Sigmoid colon (tissue), 4 donors: ENCODE measurements around the gene TM9SF4.

Experiments
- CTCF ChIP-seq, 4 experiments: fragments of 450-650 bp in 3 of 4; fragments of 200-600 bp in 1 of 4; IDR thresholded peaks; one replicate each; pipeline ENCODE4 v1.5.1; 2016 to 2019; ENCODE audit warnings: antibody characterized with exemption in 4 of 4, mild to moderate bottlenecking in 3 of 4, moderate library complexity in 2 of 4
- EP300 ChIP-seq, 4 donors: sonication (generic); formaldehyde crosslinking; IDR thresholded peaks; one replicate each; pipeline ENCODE4 v1.6.1; 2017; ENCODE audit warnings: antibody characterized with exemption in 4 of 4
- POLR2A ChIP-seq, 2 donors: fragments of 450-650 bp; IDR thresholded peaks; one replicate each; pipeline ENCODE4 v1.6.1; 2016; ENCODE audit warnings: antibody characterized with exemption in 2 of 2, mild to moderate bottlenecking in 2 of 2, moderate library complexity in 2 of 2
- POLR2AphosphoS5 ChIP-seq, 4 donors: sonication (generic); formaldehyde crosslinking; IDR thresholded peaks; one replicate each; pipeline ENCODE4 v1.6.1; 2017; ENCODE audit warnings: antibody characterized with exemption in 4 of 4

GRCh38 chr20:32062776-32063170 lies 46.7 kb upstream of the TM9SF4 start:
- TF ChIP-seq POLR2A (IDR thresholded peaks at IDR 0.05): no peak
- no peak for TF ChIP-seq CTCF (IDR thresholded peaks at IDR 0.05)
- TF ChIP-seq POLR2AphosphoS5 (IDR thresholded peaks at IDR 0.05): no peak
- TF ChIP-seq EP300 (IDR thresholded peaks at IDR 0.05): no peak
